ENCODE measurements around the gene MXRA8. TPM values are rescaled to one million over a fixed set of nuclear protein-coding genes. Genes with fewer than 3 reads are reported as not detected.

MXRA8 gene
- total RNA-seq, 2 experiments from 2014 or later = 1.6 to 2.9 TPM

DNA sequence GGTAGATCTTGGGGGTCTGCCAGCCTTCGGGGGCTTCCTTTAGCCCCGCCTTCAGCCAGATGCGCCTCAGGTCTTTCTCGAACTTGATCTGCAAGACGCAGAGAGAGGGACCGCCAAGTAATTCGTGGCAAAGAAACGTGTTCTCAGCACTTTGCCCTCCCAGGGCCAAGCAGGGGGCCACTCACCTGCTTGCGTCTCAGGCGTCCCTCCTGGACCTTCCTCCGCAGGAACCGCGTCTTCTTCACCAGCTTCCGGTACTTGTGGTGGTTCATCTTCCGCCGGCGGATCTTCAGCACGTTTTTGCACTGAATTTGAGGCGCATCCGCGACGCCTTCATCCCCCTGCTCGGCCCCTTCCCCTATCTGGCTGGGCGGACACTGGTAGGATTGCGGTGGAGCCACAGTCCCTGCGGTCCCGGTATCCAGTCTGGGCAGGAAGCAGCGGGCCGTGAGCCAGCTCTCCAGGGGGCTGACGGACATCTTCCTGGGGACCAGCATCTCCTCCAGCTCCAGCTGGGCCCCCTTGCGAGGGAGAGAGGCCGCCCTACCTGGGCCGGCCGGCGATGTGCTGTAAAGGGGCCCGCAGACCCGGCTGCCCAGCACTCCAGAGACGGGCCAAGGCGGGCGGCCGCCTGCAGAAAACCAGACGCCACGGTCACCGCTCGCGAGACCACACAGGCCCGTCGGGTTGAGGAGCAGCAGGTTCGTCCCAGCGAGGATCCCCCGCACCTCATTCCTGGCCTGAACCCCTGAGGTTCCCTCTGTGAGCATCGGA, 15.6 kb upstream of the MXRA8 start:
- Histone ChIP-seq H3K27ac (ENCODE audit: low read depth in 1 of 2, low read length in 2 of 2) (peak overlapping the region; percentile 87 to 89), H3K4me1 (ENCODE audit: insufficient read depth, low read length) (peaks cover 54% of the 10 kb centered on the region), H3K4me3 (ENCODE audit: low read length) (peak overlapping the region; percentile 84), H3K36me3 (ENCODE audit: insufficient read depth, low read length) (peaks cover 4% of the 10 kb centered on the region), H3K9me3 (ENCODE audit: control insufficient read depth in 1 of 2, insufficient read depth in 1 of 2, low read length in 2 of 2) (no peaks in the 10 kb centered on the region), H3K27me3 (ENCODE audit: control insufficient read depth in 1 of 2, insufficient read depth in 2 of 2, low read length in 2 of 2) (no peaks in the 10 kb centered on the region)
- peak overlapping the region; percentile 88 for H3K4me3 Mint-ChIP-seq
- H3K9me3 Mint-ChIP-seq = no peaks in the 10 kb centered on the region
- no peaks in the 10 kb centered on the region for H3K27me3 Mint-ChIP-seq
- H3K36me3 Mint-ChIP-seq (ENCODE audit: low read depth) = peaks cover 10% of the 10 kb centered on the region
- DNase-seq = peak in 1 of 14 experiments; percentile 48
- peaks cover 40% of the 10 kb centered on the region for H3K4me1 Mint-ChIP-seq (ENCODE audit: low read depth)
- POLR2A ChIA-PET = interaction anchor here (0.6 to 4.1 kb wide), 5 partner anchors 25 to 790 kb away, joined by 4 to 80 read pairs (median 23); partner anchors contain the start of genes CCNL2 and MRPL20
- TF ChIP-seq, protein P1, sequence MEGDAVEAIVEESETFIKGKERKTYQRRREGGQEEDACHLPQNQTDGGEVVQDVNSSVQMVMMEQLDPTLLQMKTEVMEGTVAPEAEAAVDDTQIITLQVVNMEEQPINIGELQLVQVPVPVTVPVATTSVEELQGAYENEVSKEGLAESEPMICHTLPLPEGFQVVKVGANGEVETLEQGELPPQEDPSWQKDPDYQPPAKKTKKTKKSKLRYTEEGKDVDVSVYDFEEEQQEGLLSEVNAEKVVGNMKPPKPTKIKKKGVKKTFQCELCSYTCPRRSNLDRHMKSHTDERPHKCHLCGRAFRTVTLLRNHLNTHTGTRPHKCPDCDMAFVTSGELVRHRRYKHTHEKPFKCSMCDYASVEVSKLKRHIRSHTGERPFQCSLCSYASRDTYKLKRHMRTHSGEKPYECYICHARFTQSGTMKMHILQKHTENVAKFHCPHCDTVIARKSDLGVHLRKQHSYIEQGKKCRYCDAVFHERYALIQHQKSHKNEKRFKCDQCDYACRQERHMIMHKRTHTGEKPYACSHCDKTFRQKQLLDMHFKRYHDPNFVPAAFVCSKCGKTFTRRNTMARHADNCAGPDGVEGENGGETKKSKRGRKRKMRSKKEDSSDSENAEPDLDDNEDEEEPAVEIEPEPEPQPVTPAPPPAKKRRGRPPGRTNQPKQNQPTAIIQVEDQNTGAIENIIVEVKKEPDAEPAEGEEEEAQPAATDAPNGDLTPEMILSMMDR (IDR thresholded peaks at IDR 0.05) = no peak
- peak overlapping the region; percentile 91 for H3K27ac Mint-ChIP-seq
- ATAC-seq (ENCODE audit: poor library complexity) = no peak
- CTCF ChIA-PET = interaction anchor here (1.6 kb wide), 1 partner anchor 33 kb away, joined by 7 read pairs; the partner anchor contains the start of gene MRPL20
- intact Hi-C loops (cut with DNase I, micrococcal nuclease) = loop anchor here (2.0 to 10.0 kb wide), 5 partner anchors 25 to 99 kb away; partner anchors contain the start of genes ACAP3 (in 1 of the 2), CCNL2 (in 1 of the 2), MRPL20 (in 1 of the 2) and PUSL1 (in 1 of the 2)

DNA sequence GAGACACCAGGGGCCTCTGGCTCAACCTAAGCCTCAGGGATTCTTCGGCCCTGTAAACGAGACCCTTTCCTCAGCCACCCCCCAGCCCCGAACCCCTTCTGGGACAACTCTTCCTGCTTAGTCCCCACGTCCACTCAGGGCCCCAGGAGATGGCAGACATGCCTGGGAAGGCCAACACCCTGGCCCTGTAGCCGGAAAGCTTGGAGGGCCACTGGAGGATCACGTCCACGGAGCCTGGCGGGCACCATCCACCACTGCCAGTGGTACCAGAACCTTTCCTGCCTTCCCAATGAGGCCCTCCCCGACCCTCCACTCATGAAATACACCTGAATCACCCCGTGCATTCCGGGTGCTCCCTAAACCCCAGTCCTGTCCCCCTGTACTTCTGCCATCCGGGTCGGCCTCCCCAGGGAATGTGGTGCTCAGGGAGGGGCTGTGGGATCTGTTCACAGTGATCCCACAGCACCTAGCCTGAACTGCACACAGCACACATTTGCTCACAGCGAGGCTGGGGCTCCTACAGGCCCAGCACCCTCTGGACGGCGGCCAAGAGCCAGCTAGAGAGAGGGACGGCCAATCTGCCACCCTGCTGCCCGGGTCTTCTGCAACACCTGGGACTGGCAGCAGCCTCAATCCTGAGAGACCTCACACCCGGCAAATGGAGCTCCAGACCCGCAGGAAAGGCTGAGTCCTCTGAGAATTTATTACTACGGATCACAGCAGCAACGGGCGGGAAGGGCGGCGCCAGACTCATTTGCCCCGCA, 14.9 kb upstream of the MXRA8 start:
- peaks cover 10% of the 10 kb centered on the region for H3K36me3 Mint-ChIP-seq (ENCODE audit: low read depth)
- DNase-seq = peak in 1 of 14 experiments; percentile 41
- Histone ChIP-seq H3K36me3 (ENCODE audit: insufficient read depth, low read length) (peaks cover 4% of the 10 kb centered on the region), H3K9me3 (ENCODE audit: control insufficient read depth in 1 of 2, insufficient read depth in 1 of 2, low read length in 2 of 2) (no peaks in the 10 kb centered on the region), H3K4me3 (ENCODE audit: low read length) (no peak overlapping the region), H3K27me3 (ENCODE audit: control insufficient read depth in 1 of 2, insufficient read depth in 2 of 2, low read length in 2 of 2) (no peaks in the 10 kb centered on the region), H3K27ac (ENCODE audit: low read depth in 1 of 2, low read length in 2 of 2) (no peak overlapping the region), H3K4me1 (ENCODE audit: insufficient read depth, low read length) (peaks cover 54% of the 10 kb centered on the region)
- TF ChIP-seq, protein P1 (IDR thresholded peaks at IDR 0.05) = no peak
- POLR2A ChIA-PET = interaction anchor here (2.3 to 4.1 kb wide), 3 partner anchors 19 to 27 kb away, joined by 11 to 23 read pairs (median 12); partner anchors contain the start of gene CCNL2
- peaks cover 41% of the 10 kb centered on the region for H3K4me1 Mint-ChIP-seq (ENCODE audit: low read depth)
- no peaks in the 10 kb centered on the region for H3K9me3 Mint-ChIP-seq
- CTCF ChIA-PET = interaction anchor here (0.8 kb wide), 1 partner anchor 25 kb away, joined by 3 read pairs; no protein-coding TSS in a partner anchor
- intact Hi-C loops (cut with DNase I, micrococcal nuclease) = loop anchor here (2.0 to 10.0 kb wide), 2 partner anchors 68 kb away; partner anchors contain the start of genes ACAP3 (in 1 of the 2) and PUSL1 (in 1 of the 2)
- H3K27ac Mint-ChIP-seq = peak overlapping the region; percentile 91
- H3K27me3 Mint-ChIP-seq = no peaks in the 10 kb centered on the region
- peak overlapping the region; percentile 88 for H3K4me3 Mint-ChIP-seq
- no peak for ATAC-seq (ENCODE audit: poor library complexity)
